ENCODE measurements around the gene EIF2S1. TPM values are rescaled to one million over a fixed set of nuclear protein-coding genes. Genes with fewer than 3 reads are reported as not detected.

The EIF2S1 gene
- total RNA-seq, 4 donors from 2014 or later: 48.3 to 81.0 (median 79.5) TPM

- no peak for TF ChIP-seq CTCF (IDR thresholded peaks at IDR 0.05; ENCODE audit: low read depth)
These were observed 56.7 kb downstream of the EIF2S1 start for GRCh38 chr14:67416810-67417209.

- no peak for TF ChIP-seq CTCF (IDR thresholded peaks at IDR 0.05; ENCODE audit: low read depth)
These were observed 57.5 kb downstream of the EIF2S1 start for GRCh38 chr14:67417633-67418032.

GRCh38 chr14:67418401-67419191 lies 58.5 kb downstream of the EIF2S1 start:
- TF ChIP-seq CTCF (IDR thresholded peaks at IDR 0.05; ENCODE audit: low read depth): no peak

GRCh38 chr14:67420102-67420739 lies 60.1 kb downstream of the EIF2S1 start:
- TF ChIP-seq CTCF (IDR thresholded peaks at IDR 0.05; ENCODE audit: low read depth): no peak

- no peak for TF ChIP-seq CTCF (IDR thresholded peaks at IDR 0.05; ENCODE audit: low read depth)
These were observed 61.5 kb downstream of the EIF2S1 start for GRCh38 chr14:67421356-67422224.

- TF ChIP-seq CTCF (IDR thresholded peaks at IDR 0.05; ENCODE audit: low read depth): no peak
These were observed 63.3 kb downstream of the EIF2S1 start for GRCh38 chr14:67423424-67423823.

- no peak for TF ChIP-seq CTCF (IDR thresholded peaks at IDR 0.05; ENCODE audit: low read depth)
These were observed 64.4 kb downstream of the EIF2S1 start for GRCh38 chr14:67424539-67424938.

Data from subcutaneous adipose tissue (tissue), 4 donors.